CD4-positive, alpha-beta T cell treated with Interleukin-4 for 1 hour (primary cell): Measurements from ENCODE around the gene CNGA4.
"Not testable (repeated sequence)": the region's sequence is repeated elsewhere in the genome, so short reads cannot be mapped to it uniquely, and the experiment has no call there.

ENCODE experiments used
- DNase-seq, 2 donors: peaks; one replicate each; pipeline ENCODE4 v3.0.0-alpha.2; 2020 to 2022

The CNGA4 gene

DNA sequence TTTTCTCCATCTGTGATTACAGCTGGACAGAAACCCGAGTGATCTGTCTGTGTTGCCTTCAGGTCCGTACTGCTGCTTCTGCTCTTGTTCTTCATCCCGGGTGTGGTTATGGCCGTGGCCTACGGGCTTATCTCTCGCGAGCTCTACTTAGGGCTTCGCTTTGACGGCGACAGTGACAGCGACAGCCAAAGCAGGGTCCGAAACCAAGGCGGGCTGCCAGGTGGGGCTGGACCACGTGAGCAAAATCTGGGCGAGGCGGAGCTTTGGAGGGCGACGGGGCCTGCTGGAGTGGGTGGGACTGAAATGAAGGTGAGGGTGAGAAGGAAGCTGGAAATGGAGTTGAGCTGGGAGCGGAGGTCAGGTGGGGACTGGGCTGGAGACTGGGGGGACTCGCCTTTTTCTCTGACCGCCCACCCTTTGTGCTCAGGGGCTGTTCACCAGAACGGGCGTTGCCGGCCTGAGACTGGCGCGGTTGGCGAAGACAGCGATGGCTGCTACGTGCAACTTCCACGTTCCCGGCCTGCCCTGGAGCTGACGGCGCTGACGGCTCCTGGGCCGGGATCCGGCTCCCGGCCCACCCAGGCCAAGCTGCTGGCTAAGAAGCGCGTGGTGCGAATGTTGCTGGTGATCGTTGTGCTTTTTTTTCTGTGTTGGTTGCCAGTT lies 31.8 kb downstream of the CNGA4 start:
- no peak for DNase-seq

DNA sequence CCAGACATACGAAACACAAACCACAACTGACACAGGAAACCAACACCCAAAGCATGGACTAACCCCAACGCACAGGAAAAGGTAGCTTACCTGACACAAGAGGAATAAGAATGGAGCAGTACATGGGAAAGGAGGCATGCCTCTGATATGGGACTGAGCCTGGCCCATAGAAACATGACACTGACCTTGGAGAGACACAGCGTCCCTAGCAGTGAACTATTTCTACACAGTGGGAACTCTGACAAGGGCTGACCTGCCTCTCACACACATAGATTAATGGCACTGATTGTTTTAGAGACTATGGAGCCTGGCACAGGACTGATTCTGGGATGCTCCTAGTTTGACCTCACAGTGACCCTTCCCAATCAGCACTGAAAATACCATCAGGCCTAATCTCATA lies 32.7 kb downstream of the CNGA4 start:
- DNase-seq, result no peak

DNA sequence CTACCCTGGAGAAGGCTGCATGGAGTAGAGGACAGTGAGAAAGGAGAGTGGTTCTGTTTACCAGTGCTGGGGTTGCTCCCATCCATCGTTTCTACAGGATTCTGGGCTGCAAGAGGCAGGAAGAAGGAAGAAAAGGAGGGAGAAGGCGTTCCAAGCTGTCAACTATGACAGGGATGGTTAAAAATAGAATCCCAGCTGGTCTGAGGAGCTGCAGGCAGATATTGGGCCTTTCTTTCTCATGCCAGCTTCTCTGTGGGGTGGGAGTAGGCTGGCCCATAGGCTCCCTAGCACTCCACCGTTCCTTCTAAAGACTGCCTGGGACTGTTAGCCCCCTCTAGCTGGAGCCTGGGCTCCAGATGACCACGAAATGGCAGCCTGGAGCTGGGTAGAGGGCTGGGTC lies 34.3 kb downstream of the CNGA4 start:
- no peak for DNase-seq

DNA sequence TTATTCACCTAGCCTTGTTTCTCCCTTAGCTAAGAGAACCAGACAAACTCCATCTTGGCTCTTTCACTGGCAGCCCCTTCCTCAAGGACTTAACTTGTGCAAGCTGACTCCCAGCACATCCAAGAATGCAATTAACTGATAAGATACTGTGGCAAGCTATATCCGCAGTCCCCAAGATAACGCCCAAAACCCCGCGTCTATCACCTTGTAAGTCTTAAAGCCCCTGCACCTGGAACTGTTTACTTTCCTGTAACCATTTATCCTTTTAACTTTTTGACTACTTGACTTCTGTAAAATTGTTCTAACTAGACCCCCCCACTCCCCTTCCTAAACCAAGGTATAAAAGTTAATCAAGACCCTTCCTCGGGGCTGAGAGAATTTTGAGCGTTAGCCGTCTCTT lies 41.9 kb downstream of the CNGA4 start:
- DNase-seq, result not testable (repeated sequence)

DNA sequence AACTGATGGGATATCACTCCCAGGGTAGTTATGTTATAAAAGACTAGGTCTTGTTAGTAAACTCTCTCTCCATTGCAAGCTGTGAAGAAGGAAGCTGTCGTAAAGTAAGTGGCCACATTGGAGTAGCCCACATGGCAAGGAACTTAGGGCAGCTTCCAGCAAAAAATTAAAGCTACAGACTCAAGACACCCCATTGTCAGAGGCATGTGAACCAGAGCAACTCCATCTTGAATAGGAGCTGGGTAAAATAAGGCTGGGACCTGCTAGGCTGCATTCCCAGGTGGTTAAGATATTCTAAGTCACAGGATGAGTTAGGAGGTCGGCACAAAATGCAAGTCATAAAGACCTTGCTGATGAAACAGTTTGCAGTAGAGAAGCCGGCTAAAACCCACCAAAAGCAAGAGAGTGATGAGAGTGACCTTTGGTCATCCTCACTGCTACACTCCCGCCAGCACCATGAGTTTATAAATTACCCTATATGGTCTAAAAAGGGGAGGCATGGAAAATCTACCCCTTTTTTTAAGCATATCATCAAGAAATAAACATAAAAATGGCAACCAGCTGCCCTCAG lies 44.6 kb downstream of the CNGA4 start:
- DNase-seq, result no peak

DNA sequence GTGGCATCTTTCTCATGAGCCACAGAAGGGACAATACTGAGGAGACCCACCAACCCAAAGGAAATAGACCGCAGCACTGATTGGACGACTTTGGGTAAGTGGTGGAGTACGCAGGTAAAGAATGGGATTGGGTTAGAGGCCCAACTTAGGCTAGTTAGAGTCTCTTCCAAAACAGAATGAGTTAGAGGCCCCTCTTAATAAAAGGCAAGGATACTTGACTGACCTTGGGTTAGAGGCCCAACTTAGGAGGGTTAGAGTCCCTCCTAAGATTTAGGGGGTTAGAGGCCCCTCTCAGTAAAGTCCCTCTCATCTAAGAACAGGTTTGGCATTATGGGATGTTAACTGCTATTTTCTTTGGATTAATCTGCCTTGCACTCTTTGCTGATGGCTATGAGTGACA lies 45.4 kb downstream of the CNGA4 start:
- no peak for DNase-seq

DNA sequence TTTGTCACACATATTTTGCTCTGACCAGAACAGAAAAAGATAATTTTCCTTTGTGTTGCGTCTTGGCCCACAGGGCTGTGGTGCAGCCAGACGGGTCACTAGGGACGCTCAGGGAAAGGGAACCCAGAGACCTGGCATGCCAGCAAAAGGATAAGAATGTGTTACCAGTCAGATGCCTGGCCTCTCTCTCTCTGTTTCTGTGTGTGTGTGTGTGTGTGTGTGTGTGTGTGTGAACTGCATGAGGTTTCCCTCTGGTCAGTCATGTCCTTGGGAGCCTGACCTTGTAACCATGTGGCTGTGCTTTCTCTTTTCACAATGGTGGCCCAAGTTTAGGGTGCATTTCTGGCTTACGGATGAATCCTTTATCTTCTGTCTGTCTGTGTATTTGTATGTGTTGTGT lies 46.1 kb downstream of the CNGA4 start:
- no peak for DNase-seq
